KOPT-K1 (cell line): Measurements from ENCODE around the gene EGF.

Source experiments
- H3K27ac ChIP-seq: fragments of 200-600 bp; sonication (generic); 2 replicates; pipeline ENCODE4 v1.5.1; 2016; ENCODE audit warnings: antibody characterized with exemption, mild to moderate bottlenecking, low read depth, low read length; ENCODE audit not compliant: poor library complexity, severe bottlenecking
- H3K36me3 ChIP-seq: fragments of 200-600 bp; sonication (generic); 2 replicates; pipeline ENCODE4 v1.5.1; 2017; ENCODE audit warnings: antibody characterized with exemption, mild to moderate bottlenecking, low read length, moderate library complexity; ENCODE audit not compliant: insufficient read depth
- H3K9me3 ChIP-seq: fragments of 200-600 bp; sonication (generic); 2 replicates; pipeline ENCODE4 v1.5.1; 2017; ENCODE audit warnings: antibody characterized with exemption, low read length, mild to moderate bottlenecking; ENCODE audit not compliant: insufficient read depth, poor library complexity, severe bottlenecking

EGF gene

DNA sequence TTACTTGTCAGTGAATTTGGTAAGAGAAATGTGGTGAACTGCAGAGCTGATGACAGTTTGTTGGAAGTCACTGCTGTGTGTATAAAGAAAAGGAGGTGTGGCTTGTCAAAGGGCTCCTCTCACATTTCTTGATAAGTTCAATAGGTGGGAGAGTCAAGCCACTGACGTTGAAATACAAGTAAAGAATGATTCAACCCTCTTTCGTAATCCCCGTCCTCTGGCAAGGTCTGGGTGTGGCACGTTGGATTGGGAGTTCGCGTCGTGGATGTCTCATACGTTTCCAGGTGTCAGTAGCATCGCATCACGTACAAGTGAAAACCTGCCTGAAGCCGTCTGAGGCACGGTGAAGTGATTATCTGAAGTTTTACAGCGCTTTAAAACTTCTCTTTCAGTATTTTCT, 76.4 kb downstream of the EGF start:
- no peaks in the 10 kb centered on the region for H3K36me3 ChIP-seq
- no peak overlapping the region for H3K27ac ChIP-seq
- H3K9me3 ChIP-seq, result no peaks in the 10 kb centered on the region

GRCh38 chr4:109989618-109990017, 76.9 kb downstream of the EGF start:
- no peak overlapping the region for H3K27ac ChIP-seq
- no peaks in the 10 kb centered on the region for H3K9me3 ChIP-seq
- H3K36me3 ChIP-seq, result no peaks in the 10 kb centered on the region

DNA sequence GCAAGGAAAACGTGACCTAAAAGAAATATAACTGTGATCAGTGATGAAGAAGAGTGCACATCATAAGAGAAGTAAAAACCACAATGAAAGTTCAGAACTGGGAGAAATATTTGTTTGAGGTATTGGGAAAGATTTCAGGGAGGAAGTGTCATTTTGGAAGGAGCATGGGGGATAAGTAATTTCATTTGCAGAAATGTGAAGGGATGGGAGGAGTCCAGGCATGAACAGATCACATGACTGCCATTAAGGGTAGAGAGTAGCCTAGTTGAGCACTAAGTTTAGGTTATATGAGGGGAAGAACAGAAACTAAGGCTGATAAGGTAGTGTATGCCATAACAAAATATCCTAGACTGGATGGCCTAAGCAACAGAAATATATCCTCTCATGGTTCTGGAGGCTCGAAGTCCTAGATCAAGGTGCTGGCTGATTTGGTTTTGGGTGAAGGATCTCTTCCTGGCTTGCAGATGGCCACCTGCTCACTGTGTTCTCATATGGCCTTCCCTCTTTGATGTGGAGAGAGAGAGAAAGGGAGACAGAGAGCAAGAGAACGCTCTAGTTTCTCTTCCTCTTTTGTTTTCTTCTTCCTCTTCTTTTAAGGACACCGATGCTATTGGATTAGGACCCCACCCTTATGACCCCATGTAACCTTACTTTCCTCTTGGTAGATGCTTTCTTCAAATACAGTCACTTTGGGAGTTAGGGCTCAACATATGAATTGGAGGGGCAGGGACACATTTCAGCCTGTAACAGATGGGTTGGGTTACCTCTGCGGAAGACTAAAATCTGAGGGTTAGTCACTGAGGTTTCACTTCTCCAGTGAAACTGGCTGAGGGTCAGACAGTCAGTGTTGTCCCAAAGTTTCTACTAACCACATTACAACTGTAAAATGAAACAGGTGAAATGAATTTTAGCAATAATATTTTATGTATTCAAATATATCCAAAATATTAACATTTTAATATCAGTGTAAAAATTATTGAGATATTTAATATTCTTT, 77.9 kb downstream of the EGF start:
- Histone ChIP-seq H3K9me3 (no peaks in the 10 kb centered on the region), H3K36me3 (no peaks in the 10 kb centered on the region), H3K27ac (no peak overlapping the region)

- Histone ChIP-seq H3K9me3 (no peaks in the 10 kb centered on the region), H3K36me3 (no peaks in the 10 kb centered on the region), H3K27ac (no peak overlapping the region)
These were observed 80.4 kb downstream of the EGF start for GRCh38 chr4:109993116-109993515.

- H3K27ac ChIP-seq, result no peak overlapping the region
These were observed 81.7 kb downstream of the EGF start for GRCh38 chr4:109994415-109994827.

GRCh38 chr4:109996526-109996925, 83.8 kb downstream of the EGF start:
- Histone ChIP-seq H3K36me3 (no peaks in the 10 kb centered on the region), H3K9me3 (no peaks in the 10 kb centered on the region), H3K27ac (no peak overlapping the region)

More at GRCh38 chr4:109994415-109994827, 81.7 kb downstream of the EGF start:
- Histone ChIP-seq H3K9me3 (no peaks in the 10 kb centered on the region), H3K36me3 (no peaks in the 10 kb centered on the region)

GRCh38 chr4:109998867-109999584, 86.3 kb downstream of the EGF start:
- H3K27ac ChIP-seq, result no peak overlapping the region
- H3K9me3 ChIP-seq, result no peaks in the 10 kb centered on the region
- no peaks in the 10 kb centered on the region for H3K36me3 ChIP-seq

- Histone ChIP-seq H3K36me3 (no peaks in the 10 kb centered on the region), H3K27ac (no peak overlapping the region), H3K9me3 (no peaks in the 10 kb centered on the region)
These were observed 86.9 kb downstream of the EGF start for GRCh38 chr4:109999585-109999912.

DNA sequence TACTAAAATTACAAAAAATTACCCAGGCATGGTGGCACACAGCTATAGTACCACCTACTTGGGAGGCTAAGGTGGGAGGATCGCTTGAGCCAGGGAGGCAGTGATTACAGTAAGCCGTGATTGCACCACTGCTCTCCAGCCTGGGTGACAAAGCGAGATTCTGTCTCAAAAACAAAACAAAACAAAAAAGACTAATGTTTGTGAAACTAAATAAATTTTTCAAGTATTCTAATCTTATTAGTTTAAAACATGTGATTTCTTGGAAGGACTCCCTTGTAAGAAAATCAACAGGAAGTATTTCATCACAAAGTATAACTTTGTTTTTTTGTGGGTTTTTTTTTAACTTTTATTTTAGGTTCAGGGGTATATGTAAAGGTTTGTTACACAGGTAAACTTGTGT, 89.6 kb downstream of the EGF start:
- Histone ChIP-seq H3K9me3 (no peaks in the 10 kb centered on the region), H3K36me3 (no peaks in the 10 kb centered on the region), H3K27ac (no peak overlapping the region)

- Histone ChIP-seq H3K36me3 (no peaks in the 10 kb centered on the region), H3K27ac (no peak overlapping the region), H3K9me3 (no peaks in the 10 kb centered on the region)
These were observed 90.9 kb downstream of the EGF start for GRCh38 chr4:110003401-110004187.

GRCh38 chr4:110004556-110004955, 91.9 kb downstream of the EGF start:
- H3K36me3 ChIP-seq, result no peaks in the 10 kb centered on the region
- H3K27ac ChIP-seq, result no peak overlapping the region

DNA sequence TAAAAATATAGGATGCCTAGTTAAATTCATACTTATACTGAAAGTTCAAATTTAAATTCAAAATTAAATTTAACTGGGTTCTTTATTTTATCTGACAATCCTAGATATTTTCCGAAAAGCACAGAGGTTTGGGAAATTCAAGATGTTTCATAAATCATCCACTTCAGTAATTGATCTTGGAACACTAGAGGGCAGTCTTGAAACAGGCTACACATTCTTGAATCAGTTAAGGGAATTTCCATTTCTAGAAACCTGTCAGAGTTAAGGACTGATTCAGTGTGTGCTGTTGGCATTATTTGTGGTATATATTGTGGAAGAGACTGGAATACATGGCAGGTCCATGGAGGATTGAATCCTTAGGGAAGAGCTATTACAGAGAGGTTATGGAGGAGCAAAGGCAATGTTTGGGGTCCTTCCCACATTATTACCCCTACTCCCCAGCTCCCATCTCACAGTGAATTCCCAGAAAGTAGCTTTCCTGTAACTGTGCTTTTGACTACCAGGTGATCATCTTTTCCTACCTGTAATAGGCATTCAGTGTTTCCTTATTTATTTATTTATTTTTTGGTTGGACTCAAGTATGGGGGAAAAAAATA, 92.9 kb downstream of the EGF start:
- no peaks in the 10 kb centered on the region for H3K9me3 ChIP-seq

More at GRCh38 chr4:110004556-110004955, 91.9 kb downstream of the EGF start:
- no peaks in the 10 kb centered on the region for H3K9me3 ChIP-seq

GRCh38 chr4:110007217-110007616, 94.5 kb downstream of the EGF start:
- H3K9me3 ChIP-seq, result no peaks in the 10 kb centered on the region
- H3K27ac ChIP-seq, result no peak overlapping the region
- H3K36me3 ChIP-seq, result no peaks in the 10 kb centered on the region

More for the DNA sequence above, 92.9 kb downstream of the EGF start:
- H3K36me3 ChIP-seq, result no peaks in the 10 kb centered on the region
- no peak overlapping the region for H3K27ac ChIP-seq

- H3K27ac ChIP-seq, result no peak overlapping the region
- H3K9me3 ChIP-seq, result no peaks in the 10 kb centered on the region
- no peaks in the 10 kb centered on the region for H3K36me3 ChIP-seq
These were observed 95.9 kb downstream of the EGF start for GRCh38 chr4:110008540-110008939.
